NCI-H146 treated with DMSO at 0.1 percent for 48 hours (cell line): ENCODE results near the gene PAX3.

Experiments
- DNase-seq: peaks from one replicate; lab custom pipeline; 2025; ENCODE audit not compliant: unreplicated experiment; lab: John Stamatoyannopoulos, UW

PAX3 gene

DNA sequence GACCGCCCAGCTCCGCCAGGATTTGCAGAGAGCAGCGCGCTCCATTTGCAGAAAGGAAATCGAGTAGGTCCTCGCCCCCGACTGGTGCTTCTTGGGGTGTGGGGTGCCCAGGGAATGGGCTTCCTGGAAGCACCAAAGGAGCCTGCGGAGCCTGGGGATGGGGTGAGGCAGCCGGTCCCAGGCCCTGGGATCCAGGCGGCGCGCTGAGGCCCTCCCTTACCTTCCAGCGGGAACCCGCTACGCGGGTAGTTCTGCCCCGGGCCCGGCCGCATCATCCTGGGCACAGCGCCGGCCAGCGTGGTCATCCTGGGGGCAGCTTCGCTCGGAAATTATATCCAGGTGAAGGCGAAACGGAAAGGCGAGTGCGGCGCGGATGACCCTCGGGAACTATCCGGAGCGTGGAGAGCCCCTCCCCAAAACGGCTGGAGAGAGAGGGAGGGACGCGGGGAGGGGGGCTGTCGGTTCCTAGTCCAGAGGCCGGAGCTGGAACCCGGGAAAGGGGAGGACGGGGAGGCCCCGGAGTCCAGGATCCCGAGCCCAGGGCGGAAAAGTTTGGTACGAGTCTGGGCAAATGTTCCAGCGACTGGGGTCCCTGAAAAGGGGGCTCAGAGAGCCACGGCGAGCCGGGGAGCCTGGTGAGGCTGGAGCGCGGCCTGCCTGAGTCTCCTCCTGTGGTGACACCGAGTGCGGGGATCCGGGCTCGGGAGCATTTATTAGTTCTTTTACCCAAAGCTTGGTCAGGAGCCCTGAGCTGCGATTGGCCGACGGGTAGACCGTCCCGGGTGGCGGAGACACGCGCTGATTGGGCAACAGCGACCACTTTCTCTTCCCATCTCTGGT, at the start of gene PAX3:
Gene PAX3 (minus strand): TSS at position 688 of the 840 bp plus-strand sequence. CDS start 383 bp downstream, at position 305.
- DNase-seq, result no peak

DNA sequence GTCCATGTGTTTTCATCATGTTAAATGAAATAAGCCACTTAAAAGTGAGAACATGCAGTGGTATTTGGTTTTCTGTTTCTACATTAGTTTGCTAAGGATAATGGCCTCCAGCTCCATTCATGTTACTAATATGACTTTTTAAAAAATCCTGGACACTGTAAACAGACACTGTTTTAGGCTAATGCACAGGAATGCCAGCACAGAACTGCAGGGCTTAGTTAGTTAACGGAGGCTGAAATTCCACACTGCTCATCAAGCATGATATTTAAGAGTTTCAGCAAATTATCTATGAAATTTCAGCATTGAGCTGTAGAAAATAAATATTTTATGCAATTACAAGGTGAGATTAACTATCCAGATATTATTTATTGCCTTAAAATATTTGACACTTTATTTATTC, 42.5 kb upstream of the PAX3 start:
- DNase-seq, result no peak

DNA sequence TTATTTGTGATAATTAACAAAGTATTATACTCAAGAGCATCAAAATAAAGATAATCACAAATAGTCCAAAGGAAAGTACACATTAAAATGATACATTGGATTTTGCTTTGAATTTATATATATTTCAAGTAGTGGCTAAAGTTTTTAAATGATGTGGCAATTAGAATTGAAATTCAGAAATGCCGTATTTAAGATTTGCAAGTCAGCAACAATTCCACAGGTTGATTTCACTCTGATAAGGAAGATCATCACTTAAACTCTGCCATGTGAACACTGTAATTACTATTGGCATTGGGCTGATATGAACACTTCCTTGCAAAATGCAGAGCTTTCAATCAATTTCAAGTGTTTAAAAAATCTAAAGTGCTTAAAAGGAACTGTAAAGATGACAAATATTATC, 39.6 kb upstream of the PAX3 start:
- no peak for DNase-seq

- no peak for DNase-seq
Observed at GRCh38 chr2:222336931-222337330, 38.1 kb upstream of the PAX3 start.

GRCh38 chr2:222336442-222336841, 37.6 kb upstream of the PAX3 start:
- DNase-seq, result no peak

DNA sequence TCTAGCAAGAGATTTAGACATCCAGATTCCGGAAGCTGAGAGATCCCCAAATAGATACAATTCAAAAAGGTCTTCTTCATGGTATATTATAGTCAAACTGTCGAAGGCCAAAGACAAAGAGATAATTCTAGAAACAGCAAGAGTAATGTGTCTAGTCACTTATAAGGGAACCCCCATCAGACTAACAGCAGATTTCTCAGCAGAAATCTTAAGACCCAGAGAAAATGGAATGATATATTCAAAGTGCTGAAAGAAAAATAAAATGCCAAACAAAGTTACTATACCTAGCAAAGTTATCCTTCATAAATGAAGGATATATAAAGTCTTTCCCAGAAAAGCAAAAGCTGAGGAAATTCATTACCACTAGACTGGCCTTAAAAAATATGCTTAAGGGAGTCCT, 36.1 kb upstream of the PAX3 start:
- no peak for DNase-seq

- DNase-seq, result no peak
Observed at GRCh38 chr2:222333397-222333796, 34.6 kb upstream of the PAX3 start.

- DNase-seq, result no peak
Observed at GRCh38 chr2:222332116-222332515, 33.3 kb upstream of the PAX3 start.

- no peak for DNase-seq
Observed at GRCh38 chr2:222330910-222331309, 32.1 kb upstream of the PAX3 start.

GRCh38 chr2:222322236-222322635, 23.4 kb upstream of the PAX3 start:
- DNase-seq, result no peak

DNA sequence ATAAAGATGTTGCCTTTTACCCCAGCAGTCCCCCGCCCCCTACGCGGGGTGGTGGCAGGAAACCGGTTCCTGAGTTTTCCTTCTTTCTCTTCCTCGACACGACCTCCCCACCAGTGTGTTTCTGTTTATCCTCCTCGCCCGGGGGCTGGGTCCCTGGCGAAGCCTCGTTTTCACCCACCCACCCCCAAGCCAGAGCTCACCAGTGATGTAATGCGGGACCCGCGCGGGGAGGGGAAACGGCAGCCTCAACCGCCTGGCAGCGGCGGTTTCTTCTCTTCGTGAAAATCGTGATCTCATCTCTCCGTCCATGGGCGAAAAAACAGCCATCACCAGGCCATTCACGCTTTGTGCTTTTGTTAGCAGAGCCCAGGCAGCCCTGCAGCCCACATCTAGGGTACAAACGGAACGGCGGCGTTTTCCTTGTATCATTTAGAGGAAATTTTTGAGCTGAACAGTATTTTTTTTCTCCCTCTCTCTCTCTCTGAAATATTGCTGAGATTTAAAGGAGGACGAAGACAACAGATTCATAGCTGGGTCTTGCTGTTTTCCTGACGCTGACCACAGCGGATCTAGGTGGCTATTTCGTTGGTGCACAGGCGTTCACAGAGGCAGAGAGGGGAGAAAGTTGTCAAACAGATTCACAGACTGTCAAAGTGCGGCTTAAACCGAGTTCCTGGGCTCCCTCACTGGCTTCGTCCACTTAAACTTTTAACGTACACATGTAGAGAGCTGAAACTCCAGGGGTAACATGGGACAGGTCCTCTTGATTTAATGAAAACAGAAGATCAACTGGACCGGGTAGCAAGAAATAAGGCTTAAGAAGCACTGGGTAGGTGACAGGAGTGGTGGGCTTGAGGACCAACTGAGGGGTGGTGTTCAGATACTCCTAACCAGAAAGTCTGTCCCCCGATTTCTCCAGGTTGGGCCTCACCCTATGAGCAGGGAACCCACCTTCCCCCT, 21.9 kb upstream of the PAX3 start:
- DNase-seq, result peak; percentile 5

DNA sequence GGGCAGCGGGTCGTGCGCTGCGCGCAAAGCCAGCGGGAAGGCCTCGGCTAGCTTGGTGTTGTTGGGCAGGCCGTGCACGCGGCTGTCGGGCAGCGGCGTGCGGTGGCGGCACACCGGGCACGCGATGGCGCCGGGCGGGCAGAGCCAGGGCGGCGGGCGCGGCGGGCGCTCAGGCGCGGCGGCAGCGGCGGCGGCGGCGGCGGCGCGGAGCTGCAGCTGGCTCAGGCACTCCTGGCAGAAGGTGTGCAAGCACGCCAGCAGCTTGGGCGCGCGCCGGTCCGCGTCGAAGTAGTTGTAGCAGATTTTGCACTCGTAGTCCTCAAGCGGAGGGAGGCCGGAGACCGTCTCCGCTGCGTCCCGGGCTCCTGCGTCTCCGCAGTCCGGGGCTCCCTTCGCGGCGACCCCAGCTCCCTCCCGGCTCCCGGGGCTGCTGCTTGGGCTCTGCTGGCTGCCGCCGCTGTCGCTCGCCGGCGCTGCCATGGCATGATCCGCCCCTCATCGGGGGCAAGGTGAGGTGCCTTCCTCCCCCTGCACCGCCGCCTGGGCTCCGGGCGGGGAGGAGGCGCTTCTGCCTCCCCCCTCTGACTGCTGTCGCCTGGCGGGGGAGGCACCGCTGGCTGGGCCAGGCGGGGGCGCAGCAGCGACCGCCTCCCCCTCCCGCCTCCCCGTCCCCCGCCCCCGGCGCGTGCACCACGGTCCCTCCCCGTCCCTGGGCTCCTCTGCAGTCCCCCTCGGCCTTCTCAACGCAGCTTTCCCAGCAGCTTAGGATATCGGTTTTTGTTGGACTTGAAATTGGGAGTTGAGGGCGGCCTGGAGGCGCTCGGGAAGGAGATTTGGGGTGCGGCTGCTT, 21.0 kb upstream of the PAX3 start:
- peak; percentile 13 for DNase-seq

DNA sequence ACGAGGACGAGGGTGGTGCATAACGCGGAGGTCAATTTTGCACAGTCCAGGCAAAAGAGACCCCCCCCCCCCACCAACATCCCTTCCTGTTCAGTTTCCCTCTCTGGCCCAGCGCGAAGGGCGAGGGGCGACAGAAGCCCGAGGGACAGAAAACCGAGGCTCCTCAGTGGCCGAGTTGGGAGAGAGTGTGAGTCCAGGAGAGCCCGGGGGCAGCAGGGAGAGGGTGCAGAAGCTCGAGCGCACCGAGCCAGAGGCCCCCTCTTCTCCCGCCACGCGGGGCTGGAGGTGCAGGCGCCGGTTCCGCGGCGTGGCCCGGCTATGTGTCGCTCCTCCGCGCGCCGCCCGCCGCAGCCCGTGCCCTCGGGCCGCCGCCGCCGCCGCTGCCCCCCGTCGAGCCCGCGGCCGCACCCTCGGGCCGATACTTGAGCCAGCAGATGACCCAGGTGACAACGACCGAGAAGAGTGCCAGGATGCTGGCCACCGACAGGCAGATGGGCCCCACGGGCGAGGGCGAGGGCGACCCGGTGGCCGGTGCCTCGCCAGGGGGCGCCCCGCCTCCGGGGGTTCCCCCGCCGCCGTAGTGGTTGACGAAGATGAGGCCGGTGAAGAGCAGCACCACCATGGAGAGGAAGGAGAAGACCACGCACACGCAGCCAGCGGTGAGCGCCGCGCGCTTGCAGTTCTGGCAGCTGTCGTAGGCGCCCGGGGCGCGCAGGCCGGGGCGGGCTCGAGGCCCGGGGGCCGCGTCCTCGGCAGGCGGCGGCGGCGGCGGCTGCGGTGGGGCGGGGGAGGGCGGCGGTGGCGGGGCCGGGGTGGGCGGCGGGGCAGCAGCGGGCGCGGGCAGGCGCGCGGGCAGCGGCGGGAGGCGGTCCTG, 20.2 kb upstream of the PAX3 start:
- peak; percentile 2 for DNase-seq

DNA sequence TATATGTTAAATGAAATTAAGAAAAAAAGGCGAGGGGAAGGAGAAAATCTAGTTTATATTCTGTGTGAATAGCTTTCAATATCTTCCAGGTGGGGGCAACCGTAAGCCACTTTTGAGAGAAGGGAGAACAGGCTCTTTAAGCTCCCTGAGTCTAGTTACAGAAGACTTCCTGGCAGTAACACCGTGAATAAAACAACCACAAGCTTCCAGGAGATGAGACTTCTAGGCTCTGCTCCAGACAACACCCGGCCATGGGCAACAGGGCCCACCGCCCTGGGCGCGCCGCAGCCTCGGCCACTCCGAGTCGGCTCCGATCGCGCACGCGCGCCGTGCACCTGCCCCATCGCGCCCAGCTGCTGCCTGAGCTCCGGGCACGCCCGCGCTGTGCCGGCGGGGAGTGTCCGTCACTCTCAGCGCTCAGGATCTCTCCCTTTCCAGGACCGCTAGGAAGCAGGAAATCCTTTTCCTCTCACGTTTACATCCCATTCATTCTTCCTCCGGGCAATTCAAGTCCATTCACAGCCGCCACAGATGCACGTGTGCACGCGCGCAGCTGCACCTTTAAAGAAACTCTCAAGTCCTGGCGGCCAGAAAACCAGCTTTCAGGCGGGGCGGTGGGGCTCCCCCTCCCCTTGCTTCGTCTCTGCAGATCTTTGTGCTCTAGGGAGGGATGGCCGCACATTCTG, 19.4 kb upstream of the PAX3 start:
- DNase-seq, result peak; percentile 59

- no peak for DNase-seq
Observed at GRCh38 chr2:222315443-222316121, 16.8 kb upstream of the PAX3 start.

- DNase-seq, result no peak
Observed at GRCh38 chr2:222313816-222314215, 15.0 kb upstream of the PAX3 start.

DNA sequence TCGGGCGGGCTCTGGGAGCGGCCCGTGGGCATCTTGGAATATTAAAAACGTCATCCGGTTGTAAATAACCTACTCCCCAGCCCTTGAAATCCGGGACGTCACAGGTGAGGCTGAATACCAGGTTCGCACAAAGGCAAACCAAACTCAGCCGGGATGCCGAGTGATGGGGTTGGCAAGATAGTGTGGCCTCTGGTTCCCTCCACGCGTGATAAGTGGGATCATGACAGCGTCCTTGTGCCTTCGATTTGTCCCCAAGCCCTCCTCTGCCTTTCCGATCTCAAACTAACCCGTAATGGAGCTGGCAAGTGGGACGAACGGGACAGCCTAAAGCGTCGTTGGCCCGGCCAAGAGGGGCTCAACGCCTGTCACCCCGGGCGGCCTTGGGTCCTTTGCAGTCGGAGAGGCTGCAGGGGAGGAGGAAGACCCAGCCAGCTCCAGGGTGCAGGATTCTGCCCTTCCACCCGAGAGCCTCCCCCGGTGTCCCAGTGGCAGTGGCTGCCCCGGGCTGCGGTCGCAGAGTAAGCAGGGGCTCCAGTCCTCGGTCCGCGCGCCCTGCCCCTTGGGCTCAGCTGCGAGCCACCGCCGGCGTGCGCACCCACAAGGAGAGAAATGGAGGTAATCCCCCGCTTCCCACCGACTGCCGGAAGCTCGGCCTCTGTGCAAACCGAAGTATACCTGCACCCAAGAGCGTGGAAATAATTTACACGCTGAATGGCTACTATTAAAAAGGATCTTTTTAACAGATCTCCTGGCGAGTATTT, 13.4 kb upstream of the PAX3 start:
- no peak for DNase-seq

GRCh38 chr2:222311319-222311977, 12.7 kb upstream of the PAX3 start:
- DNase-seq, result no peak
